Ishikawa (cell line): ENCODE data around the gene GPR84.

ENCODE experiments used
- CEBPB ChIP-seq: IDR thresholded peaks from 2 replicates; pipeline ENCODE4 v1.6.1; 2012
- EGR1 ChIP-seq: IDR thresholded peaks from 2 replicates; pipeline ENCODE4 v1.6.1; 2012
- EP300 ChIP-seq: IDR thresholded peaks from 2 replicates; pipeline ENCODE4 v1.6.1; 2012; ENCODE audit warnings: borderline replicate concordance
- MAX ChIP-seq: IDR thresholded peaks from 2 replicates; pipeline ENCODE4 v1.6.1; 2012
- NFIC ChIP-seq: IDR thresholded peaks from 2 replicates; pipeline ENCODE4 v1.6.1; 2012
- RAD21 ChIP-seq: IDR thresholded peaks from 2 replicates; pipeline ENCODE4 v1.6.1; 2012; ENCODE audit warnings: low read depth
- REST ChIP-seq: IDR thresholded peaks from 2 replicates; pipeline ENCODE4 v1.6.1; 2012; ENCODE audit warnings: low read depth, mild to moderate bottlenecking
- TAF1 ChIP-seq: IDR thresholded peaks from 2 replicates; pipeline ENCODE4 v1.6.1; 2012; ENCODE audit warnings: low read depth, mild to moderate bottlenecking
- TCF12 ChIP-seq: IDR thresholded peaks from 2 replicates; pipeline ENCODE4 v1.6.1; 2012; ENCODE audit warnings: low read depth
- USF1 ChIP-seq: IDR thresholded peaks from 2 replicates; pipeline ENCODE4 v1.6.1; 2012
- YY1 ChIP-seq: IDR thresholded peaks from 2 replicates; pipeline ENCODE4 v1.6.1; 2012; ENCODE audit warnings: low read depth

GRCh38 chr12:54394281-54394719 is 30.0 kb upstream of the GPR84 start:
- TF ChIP-seq TCF12 = no peak
- peak; percentile 76 for TF ChIP-seq RAD21
- no peak for TF ChIP-seq TAF1
- TF ChIP-seq USF1 = no peak
- no peak for TF ChIP-seq EGR1
- TF ChIP-seq YY1 = no peak
- no peak for TF ChIP-seq REST
- TF ChIP-seq MAX = no peak
- TF ChIP-seq EP300 = no peak
- no peak for TF ChIP-seq CEBPB
- no peak for TF ChIP-seq NFIC
